Transverse colon (tissue), 4 donors: Measurements from ENCODE around the gene NUF2. TPM values are rescaled to one million over a fixed set of nuclear protein-coding genes. Genes with fewer than 3 reads are reported as not detected.

Experiments used
- DNase-seq: peaks from one replicate; pipeline ENCODE4 v3.0.0-alpha.2; 2019
- H3K27ac ChIP-seq, 4 donors: fragments of 200-600 bp; sonication (generic); 2 replicates each; pipeline ENCODE4 v1.5.1; 2016 to 2018; ENCODE audit warnings: inconsistent platforms in 4 of 4
- H3K27me3 ChIP-seq: fragments of 200-600 bp; sonication (generic); 2 replicates; pipeline ENCODE4 v1.5.1; 2017; ENCODE audit warnings: inconsistent platforms
- H3K36me3 ChIP-seq, 4 donors: fragments of 200-600 bp; sonication (generic); 2 replicates each; pipeline ENCODE4 v1.5.1; 2017 to 2019; ENCODE audit warnings: inconsistent platforms in 4 of 4
- H3K4me1 ChIP-seq, 4 donors: fragments of 200-600 bp; sonication (generic); 2 replicates each; pipeline ENCODE4 v1.5.1; 2017 to 2020; ENCODE audit warnings: inconsistent platforms in 4 of 4
- H3K4me3 ChIP-seq, 4 donors: fragments of 200-600 bp; sonication (generic); 1 replicate in 1 of 4; 2 replicates in 3 of 4; pipeline versions ENCODE4 v1.5.1 to v1.6.1; 2017 to 2019; ENCODE audit warnings: inconsistent platforms in 4 of 4
- H3K9me3 ChIP-seq, 2 donors: fragments of 200-600 bp; sonication (generic); 2 replicates each; pipeline ENCODE4 v1.5.1; 2017 to 2019; ENCODE audit warnings: inconsistent platforms in 2 of 2
- CTCF ChIP-seq, 5 experiments: fragments of 200-600 bp in 3 of 5; fragments of 450-650 bp in 2 of 5; sonication (generic) in 3 of 5; IDR thresholded peaks; 1 replicate in 2 of 5; 2 replicates in 3 of 5; pipeline ENCODE4 v1.5.1; 2016 to 2017; ENCODE audit warnings: antibody characterized with exemption in 5 of 5, inconsistent platforms in 3 of 5, mild to moderate bottlenecking in 2 of 5, moderate library complexity in 1 of 5
- EP300 ChIP-seq: sonication (generic); formaldehyde crosslinking; IDR thresholded peaks from one replicate; pipeline ENCODE4 v1.6.1; 2017; ENCODE audit warnings: antibody characterized with exemption, low read depth
- POLR2A ChIP-seq: fragments of 450-650 bp; IDR thresholded peaks from one replicate; pipeline ENCODE4 v1.6.1; 2016; ENCODE audit warnings: antibody characterized with exemption, mild to moderate bottlenecking, moderate library complexity
- POLR2AphosphoS5 ChIP-seq, 3 donors: sonication (generic); formaldehyde crosslinking; IDR thresholded peaks; one replicate each; pipeline ENCODE4 v1.6.1; 2016; ENCODE audit warnings: antibody characterized with exemption in 3 of 3
- WGBS, 2 donors: methylation state at CpG; one replicate each; pipeline ENCODE4 v1.1.5; 2018; ENCODE audit warnings: low coverage in 1 of 2; 5-methylcytosine and 5-hydroxymethylcytosine counted together
- in situ Hi-C, 4 donors: fragments of 200-750 bp; cut with MboI; loops; one replicate each; pipeline versions ENCODE4 v1.15.0 to v1.15.1; 2017; ENCODE audit warnings: low sequenced_read_pairs in 3 of 4, low pct_ligation_motif_present in 1 of 4, low pct_unique_long_range_greater_than_20kb in 1 of 4
- intact Hi-C: fragments of 100-400 bp; cut with DNase I; formaldehyde crosslinking; loops from one replicate; pipeline ENCODE4 v1.15.1; 2023; ENCODE audit warnings: low total_unique reads
- total RNA-seq, 4 donors: library from RNA; depleted of rRNA; stranded (reverse); fragments of >200 nt; gene quantifications; one replicate each; pipeline ENCODE4 v1.1.0, GENCODE V29; 2016

The NUF2 gene
- total RNA-seq, 4 donors from 2014 or later = 1.1 to 28.5 TPM; not detected in 2

GRCh38 chr1:163305441-163305840 is 16.3 kb upstream of the NUF2 start:
- no peaks in the 10 kb centered on the region for H3K4me1 ChIP-seq
- in situ Hi-C loops = loop anchor here (10.0 to 25.0 kb wide), 3 partner anchors 243 to 451 kb away; partner anchors contain the start of genes CCDC190 (in 2 of the 4) and RGS4 (in 2 of the 4)
- no peak for DNase-seq
- no peaks in the 10 kb centered on the region for H3K9me3 ChIP-seq
- no peak overlapping the region for H3K4me3 ChIP-seq
- TF ChIP-seq POLR2AphosphoS5 (IDR thresholded peaks at IDR 0.05) = no peak
- TF ChIP-seq POLR2A = no peak
- no peak for TF ChIP-seq CTCF (IDR thresholded peaks at IDR 0.05)
- TF ChIP-seq EP300 = no peak
- no peaks in the 10 kb centered on the region for H3K27me3 ChIP-seq
- WGBS, 2 donors = 100% methylated on average over 1 of the region's 1 CpG; no CpG with 5 or more reads in 1 of the 2 donors
- H3K36me3 ChIP-seq = no peaks in the 10 kb centered on the region
- H3K27ac ChIP-seq = no peak overlapping the region
- intact Hi-C loops = no loop called here

- DNase-seq = no peak
- TF ChIP-seq POLR2AphosphoS5 (IDR thresholded peaks at IDR 0.05) (no peak), CTCF (IDR thresholded peaks at IDR 0.05) (no peak), POLR2A (no peak)
- Histone ChIP-seq H3K4me3 (no peak overlapping the region), H3K27me3 (no peaks in the 10 kb centered on the region), H3K36me3 (no peaks in the 10 kb centered on the region), H3K9me3 (no peaks in the 10 kb centered on the region), H3K4me1 (no peaks in the 10 kb centered on the region), H3K27ac (no peak overlapping the region)
- in situ Hi-C loops = loop anchor here (10.0 to 25.0 kb wide), 3 partner anchors 245 to 453 kb away; partner anchors contain the start of genes CCDC190 (in 2 of the 4) and RGS4 (in 2 of the 4)
- intact Hi-C loops = no loop called here
- 90 to 96% methylated on average over 5 of the region's 5 CpGs for WGBS, 2 donors
Measured at GRCh38 chr1:163307479-163308171, 14.1 kb upstream of the NUF2 start.

GRCh38 chr1:163308811-163309210 is 12.9 kb upstream of the NUF2 start:
- no peaks in the 10 kb centered on the region for H3K27me3 ChIP-seq
- H3K4me1 ChIP-seq = no peaks in the 10 kb centered on the region
- no peaks in the 10 kb centered on the region for H3K9me3 ChIP-seq
- no peak overlapping the region for H3K27ac ChIP-seq
- WGBS, 2 donors = 86 to 100% methylated on average over 1 of the region's 1 CpG
- no peak for DNase-seq
- in situ Hi-C loops = loop anchor here (10.0 to 25.0 kb wide), 3 partner anchors 247 to 454 kb away; partner anchors contain the start of genes CCDC190 (in 2 of the 4) and RGS4 (in 2 of the 4)
- intact Hi-C loops = no loop called here
- no peak for TF ChIP-seq EP300
- TF ChIP-seq POLR2A = no peak
- TF ChIP-seq CTCF (IDR thresholded peaks at IDR 0.05) = no peak
- no peak for TF ChIP-seq POLR2AphosphoS5 (IDR thresholded peaks at IDR 0.05)
- H3K4me3 ChIP-seq = no peak overlapping the region
- no peaks in the 10 kb centered on the region for H3K36me3 ChIP-seq

GRCh38 chr1:163315773-163316374 is 5.9 kb upstream of the NUF2 start:
- in situ Hi-C loops = loop anchor here in 3 of 4 donors (25.0 kb wide), 2 partner anchors 254 to 454 kb away; partner anchors contain the start of genes CCDC190 (in 2 of the 3) and RGS4 (in 2 of the 3)
- Histone ChIP-seq H3K27me3 (no peaks in the 10 kb centered on the region), H3K4me1 (peaks cover 0 to 3% (median 2%) of the 10 kb centered on the region in 4 donors), H3K9me3 (no peaks in the 10 kb centered on the region), H3K27ac (no peak overlapping the region), H3K4me3 (no peak overlapping the region), H3K36me3 (no peaks in the 10 kb centered on the region)
- 50 to 55% methylated on average over 6 of the region's 6 CpGs for WGBS, 2 donors
- peak; percentile 16 for DNase-seq
- intact Hi-C loops = loop anchor here (10.0 kb wide), 2 partner anchors 131 to 431 kb away; no protein-coding TSS in a partner anchor
- no peak for TF ChIP-seq EP300
- peak; percentile 57 to 69 (median 66) for TF ChIP-seq CTCF (IDR thresholded peaks at IDR 0.05)
